ACHN (cell line): Measurements from ENCODE around the gene DQX1.
"Not testable (repeated sequence)": the region's sequence is repeated elsewhere in the genome, so short reads cannot be mapped to it uniquely, and the experiment has no call there.

Source experiments
- DNase-seq: peaks from one replicate; pipeline ENCODE4 v3.0.0-alpha.2; 2015
- in situ Hi-C: cut with HindIII; loops from 2 replicates; pipeline ENCODE4 v1.10.0; 2017; ENCODE audit warnings: low sequenced_read_pairs, low pct_ligation_motif_present, low pct_unique_long_range_greater_than_20kb

DQX1 gene

DNA sequence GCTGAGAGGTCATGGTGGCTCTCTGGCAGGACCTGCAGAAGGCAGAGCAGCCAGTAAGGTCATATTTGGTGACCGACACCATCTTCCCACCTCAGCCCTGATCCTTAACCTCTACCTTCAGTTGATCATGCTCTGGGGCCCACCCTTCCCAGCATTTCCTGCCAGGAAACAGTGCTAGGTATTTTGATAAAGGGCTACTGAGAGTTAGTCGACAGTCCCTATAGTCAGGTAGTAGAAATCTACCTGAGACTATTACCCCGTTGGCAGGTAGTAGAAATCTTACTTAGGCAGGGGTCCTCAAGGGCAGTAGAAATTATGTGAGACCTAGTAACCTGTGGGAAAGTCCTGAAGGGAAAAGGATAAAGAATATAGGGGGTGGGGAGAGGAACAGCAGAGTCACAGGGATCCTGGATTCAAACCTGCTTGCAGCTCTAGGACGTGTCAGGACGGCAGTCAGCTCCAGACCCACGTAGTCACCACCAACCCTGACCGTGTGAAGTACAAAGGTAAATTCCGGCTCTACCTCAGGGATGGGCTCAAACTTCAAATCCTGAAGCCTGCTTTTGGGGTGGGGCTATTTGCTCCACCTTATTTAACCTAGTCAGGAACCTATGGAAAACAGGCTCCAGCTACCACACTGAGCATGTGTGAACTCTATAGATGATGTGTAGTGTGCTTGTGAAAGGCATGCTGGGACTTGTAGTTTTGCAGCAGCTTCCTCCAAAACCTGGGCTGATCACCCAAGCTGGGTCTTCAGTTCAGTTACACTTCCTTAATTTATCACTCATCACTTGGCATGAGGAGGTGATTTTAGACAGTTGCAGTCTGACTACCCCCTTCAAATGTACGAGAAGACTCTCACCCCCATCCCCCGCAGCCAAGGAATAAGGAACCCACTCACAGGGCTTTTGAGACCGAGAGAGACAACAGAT, at the start of gene DQX1:
Gene DQX1 (minus strand): TSS at position 515 of the 932 bp plus-strand sequence. CDS start 502 bp downstream, at position 13.
- peak; percentile 20 for DNase-seq
- in situ Hi-C loops: no loop called here

- DNase-seq: no peak
- in situ Hi-C loops: no loop called here
Measured at GRCh38 chr2:74575320-74575719, 49.3 kb upstream of the DQX1 start.

DNA sequence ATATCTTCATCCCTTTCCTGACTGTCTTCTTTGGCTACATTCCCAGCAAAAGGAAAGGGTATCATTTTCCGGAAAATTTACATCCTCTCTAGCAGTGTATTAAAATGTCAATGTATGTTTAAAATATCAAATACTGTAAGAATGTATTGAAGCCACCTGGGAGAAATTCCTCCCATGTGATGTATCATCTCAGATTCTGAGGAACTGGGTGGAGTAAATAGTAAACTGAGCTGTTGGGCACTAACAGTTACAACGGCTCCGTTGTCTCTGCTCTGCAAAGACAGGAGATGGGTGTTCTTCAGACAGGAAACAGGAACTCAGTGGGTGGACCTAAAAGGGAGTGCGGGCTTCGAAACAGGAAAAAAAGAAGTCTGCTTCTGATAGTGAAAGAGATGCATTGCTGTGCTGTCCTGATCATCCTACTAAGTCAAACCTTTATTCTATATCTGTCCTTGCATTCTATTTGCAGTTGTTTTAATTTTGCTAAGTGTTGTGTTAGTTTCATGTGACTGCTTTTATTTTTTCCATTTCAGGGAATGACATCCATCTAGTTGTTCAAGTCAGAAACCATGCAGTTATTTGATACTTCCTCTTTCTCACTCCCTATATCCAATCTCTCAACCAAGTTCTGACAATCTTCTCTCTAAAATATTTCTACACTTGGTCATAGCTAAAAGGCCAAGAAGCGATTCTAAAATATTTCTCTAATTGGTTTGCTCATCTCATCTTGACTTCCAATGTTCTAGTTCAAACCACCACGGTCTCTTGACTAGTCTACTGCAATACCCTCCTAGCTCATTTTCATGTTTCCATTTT, 47.9 kb upstream of the DQX1 start:
- in situ Hi-C loops: no loop called here
- DNase-seq: no peak

DNA sequence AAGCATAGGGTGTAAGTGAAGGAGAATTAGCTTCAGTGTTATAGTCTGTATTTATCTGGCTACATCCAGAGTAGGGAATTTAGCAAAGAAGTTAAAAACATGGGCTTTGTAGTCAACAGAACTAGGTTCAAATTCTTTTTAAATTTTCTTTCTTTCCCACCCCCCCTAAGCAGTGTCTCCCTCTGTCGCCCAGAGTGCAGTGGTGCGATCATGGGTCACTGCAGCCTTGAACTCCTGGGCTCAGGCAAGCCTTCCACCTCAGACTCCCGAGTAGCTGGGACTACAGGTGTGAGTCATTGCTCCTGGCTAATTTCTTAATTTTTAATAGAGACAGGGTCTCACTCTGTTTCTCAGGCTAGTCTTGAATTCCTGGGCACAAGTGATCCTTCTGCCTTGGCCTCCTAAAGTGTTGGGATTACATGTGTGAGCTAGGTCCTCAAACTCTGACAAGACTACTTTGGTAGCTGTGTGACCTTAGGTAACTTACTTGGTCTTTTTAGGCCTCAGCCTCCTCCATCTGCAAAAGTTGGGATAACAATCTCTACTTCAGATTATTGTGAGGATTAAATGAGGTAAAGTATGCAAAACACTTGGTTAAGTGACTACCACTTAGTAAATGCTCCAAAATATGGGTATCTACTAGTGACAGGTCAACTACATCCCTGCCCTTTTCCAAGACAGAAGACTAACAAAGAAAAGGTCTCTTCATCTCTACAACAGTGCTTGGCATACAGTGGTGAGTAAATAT, 46.3 kb upstream of the DQX1 start:
- DNase-seq: peak; percentile 14

DNA sequence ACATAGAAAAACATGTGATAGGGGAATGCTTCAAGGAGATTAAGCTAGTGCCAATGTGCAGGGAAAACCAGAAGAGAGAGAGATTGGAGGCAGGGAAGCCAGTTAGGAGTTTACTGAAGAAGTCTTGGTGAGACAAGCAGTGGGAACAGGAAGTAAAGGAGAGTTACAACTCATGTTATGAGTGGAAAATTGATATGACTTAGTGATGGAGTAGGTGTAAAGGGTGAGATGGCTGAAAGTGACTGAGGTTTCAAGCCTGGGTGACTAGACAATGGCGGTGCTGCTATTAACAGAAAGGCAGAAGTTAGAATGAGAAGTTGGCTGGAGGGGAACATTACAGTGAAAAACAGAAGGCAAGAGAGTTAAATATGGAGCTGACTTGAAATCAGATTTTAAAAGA, 45.0 kb upstream of the DQX1 start:
- no peak for DNase-seq
- in situ Hi-C loops: no loop called here

More for the DNA sequence above, 46.3 kb upstream of the DQX1 start:
- in situ Hi-C loops: no loop called here

DNA sequence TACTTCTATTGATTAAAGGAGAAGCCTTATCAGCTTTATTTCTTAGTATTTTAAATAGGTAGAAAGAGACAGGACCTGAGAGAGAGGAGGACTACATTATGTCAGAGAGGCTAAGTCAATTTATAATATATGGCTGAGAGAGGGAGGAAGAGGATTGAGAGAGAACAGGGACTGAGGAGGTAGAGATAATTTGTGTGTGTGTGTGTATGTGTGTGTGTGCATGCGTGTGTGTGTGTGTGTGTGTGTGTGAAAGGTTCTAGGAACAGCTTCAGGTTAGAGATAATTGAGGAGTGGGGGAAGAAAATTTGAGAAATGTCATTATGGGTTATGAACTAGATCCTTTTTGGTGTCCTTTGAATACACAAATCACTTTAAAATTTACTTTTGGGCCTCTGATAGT, 43.7 kb upstream of the DQX1 start:
- DNase-seq: no peak
- in situ Hi-C loops: no loop called here

DNA sequence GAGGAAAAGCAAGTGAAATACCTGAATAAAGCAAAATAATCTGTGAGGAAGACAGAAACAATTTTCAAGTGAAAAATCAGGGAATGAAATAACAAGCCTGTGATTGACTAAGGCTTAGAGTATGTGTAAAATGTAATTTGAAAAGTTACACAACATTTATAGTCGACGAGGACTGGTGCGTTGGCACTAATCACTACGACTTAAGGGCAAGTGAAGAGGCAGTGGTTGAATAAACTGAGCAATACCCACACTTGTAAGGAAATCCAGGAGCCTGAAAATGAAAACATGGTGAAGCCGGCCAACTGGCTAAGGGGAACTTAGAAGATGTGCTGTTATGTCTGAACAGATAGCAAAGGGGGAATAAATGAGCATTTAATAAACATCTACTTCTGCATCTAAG, 41.9 kb upstream of the DQX1 start:
- no peak for DNase-seq
- in situ Hi-C loops: no loop called here

DNA sequence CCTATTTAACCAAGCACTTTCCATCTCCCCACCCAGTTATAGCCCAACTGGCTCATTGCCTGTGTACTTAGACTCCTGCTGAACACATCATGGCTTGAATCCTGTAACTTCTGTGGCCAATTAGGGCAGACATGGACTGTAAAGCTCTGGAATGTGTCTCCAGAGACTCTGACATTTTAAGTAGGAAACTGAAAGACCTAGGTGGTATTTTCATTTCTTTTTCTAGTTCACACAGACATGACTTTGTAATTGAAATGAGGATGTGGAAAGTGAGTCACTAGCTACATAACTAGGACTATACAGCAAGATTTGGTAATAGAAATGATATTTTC, 40.7 kb upstream of the DQX1 start:
- no peak for DNase-seq
- in situ Hi-C loops: no loop called here

DNA sequence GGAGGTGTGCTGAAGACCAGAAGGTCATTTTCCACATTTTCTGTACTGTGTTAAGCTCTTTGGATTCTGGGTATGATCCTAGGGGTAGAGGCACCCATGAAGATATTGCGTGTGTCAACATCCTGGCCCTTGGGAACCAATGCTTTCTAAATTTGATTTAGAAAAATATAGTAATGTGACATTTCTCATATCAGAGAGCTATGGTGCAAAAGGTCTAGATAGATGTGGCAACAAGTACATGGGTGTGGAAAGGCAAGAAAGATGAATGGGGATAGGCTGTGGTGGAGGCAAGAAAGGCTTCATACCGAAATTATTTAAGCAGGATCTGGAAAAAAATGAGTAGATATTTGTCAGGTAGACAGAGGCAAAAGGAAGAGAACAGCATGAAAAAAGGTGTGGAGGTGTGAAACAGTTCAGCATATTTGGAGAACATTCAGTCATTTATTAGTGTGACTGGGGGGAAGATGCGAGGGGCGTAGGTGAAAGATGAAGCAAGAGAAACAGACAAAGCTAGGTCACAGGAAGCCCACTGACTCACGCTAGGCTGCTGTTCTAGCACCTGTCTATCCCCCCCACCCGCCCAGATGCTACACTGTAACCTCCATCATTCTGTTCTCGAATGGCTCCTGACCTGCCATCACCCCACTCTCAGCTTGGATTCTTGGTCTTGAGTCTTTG, 40.2 kb upstream of the DQX1 start:
- no peak for DNase-seq
- in situ Hi-C loops: no loop called here

DNA sequence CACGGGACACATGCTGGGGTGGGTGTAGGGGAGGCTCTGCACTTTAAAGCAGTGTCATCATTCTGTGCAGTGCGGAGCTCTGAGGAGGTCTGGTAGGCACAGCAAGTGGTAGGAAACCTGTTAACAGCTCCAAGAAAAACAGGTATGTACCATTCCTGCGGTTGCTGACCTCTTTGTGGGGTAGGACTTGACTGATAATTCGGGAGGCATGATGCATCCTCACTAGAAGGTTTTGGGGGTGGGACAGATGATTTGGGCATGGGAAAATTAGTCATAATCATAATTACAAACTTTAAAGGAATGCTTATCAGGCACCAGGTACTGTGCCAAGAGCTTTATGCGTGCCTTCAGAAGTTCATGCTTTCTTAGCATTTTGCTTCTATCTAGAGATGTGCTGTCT, 38.2 kb upstream of the DQX1 start:
- in situ Hi-C loops: no loop called here

GRCh38 chr2:74562126-74562775, 36.2 kb upstream of the DQX1 start:
- in situ Hi-C loops: no loop called here

More for the DNA sequence above, 38.2 kb upstream of the DQX1 start:
- no peak for DNase-seq

GRCh38 chr2:74561022-74561421, 35.0 kb upstream of the DQX1 start:
- DNase-seq, in situ Hi-C loops: not testable (repeated sequence)

More at GRCh38 chr2:74562126-74562775, 36.2 kb upstream of the DQX1 start:
- no peak for DNase-seq

GRCh38 chr2:74560591-74560990, 34.6 kb upstream of the DQX1 start:
- in situ Hi-C loops: no loop called here
- DNase-seq: no peak

DNA sequence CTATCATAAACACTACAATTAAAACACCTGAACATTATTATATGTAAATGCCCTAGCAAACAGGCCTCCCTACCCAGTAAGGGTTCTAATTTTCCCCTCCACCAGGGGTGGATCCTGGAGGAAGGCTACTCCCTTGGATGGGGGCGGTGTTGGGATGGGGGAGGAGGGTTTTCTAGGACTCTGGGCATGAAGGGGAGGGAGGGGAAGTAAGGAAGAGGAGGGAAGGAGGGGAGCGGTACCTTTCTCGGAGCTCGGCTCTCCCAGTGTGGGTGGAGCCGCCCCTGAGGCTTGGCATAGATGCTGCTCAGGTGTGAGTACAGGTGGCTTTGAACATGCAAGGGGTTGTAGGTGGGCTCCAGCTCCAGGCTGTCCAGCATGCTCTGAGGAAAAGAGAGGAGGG, 33.9 kb upstream of the DQX1 start:
- in situ Hi-C loops: no loop called here
- DNase-seq: no peak

GRCh38 chr2:74558284-74559230, 32.5 kb upstream of the DQX1 start:
- in situ Hi-C loops: no loop called here
- DNase-seq: no peak

DNA sequence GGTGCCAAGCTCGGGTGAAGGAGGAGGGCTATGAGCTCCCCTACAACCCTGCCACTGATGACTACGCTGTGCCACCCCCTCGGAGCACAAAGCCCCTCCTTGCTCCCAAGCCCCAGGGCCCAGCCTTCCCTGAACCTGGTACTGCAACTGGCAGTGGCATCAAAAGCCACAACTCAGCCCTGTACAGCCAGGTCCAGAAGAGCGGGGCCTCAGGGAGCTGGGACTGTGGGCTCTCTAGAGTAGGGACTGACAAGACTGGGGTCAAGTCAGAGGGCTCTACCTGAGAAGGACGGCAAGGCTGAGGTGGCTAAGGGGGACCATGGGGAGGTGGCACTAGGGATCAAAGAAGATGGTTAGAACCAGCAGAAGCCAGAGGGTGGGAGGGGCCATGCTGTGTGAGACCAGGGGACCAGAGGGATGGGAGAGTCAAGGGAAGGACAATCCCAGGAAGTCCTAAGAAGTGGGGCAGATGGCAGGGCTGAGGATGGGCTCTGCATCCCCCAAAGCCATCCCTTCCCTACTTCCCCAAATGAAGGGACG, 30.9 kb upstream of the DQX1 start:
- in situ Hi-C loops: no loop called here
- DNase-seq: no peak

- no peak for DNase-seq
- in situ Hi-C loops: no loop called here
Measured at GRCh38 chr2:74556159-74556558, 30.1 kb upstream of the DQX1 start.
